BE2C (cell line): ENCODE data around the gene ECHDC1.

Source experiments
- DNase-seq: peaks from one replicate; pipeline ENCODE4 v3.0.0-alpha.2; 2020
- H3K27me3 ChIP-seq: fragments of 250-450 bp; sonication (Bioruptor Pico); 2 replicates; pipeline ENCODE4 v1.5.1; 2020; ENCODE audit warnings: mild to moderate bottlenecking
- H3K36me3 ChIP-seq: fragments of 250-450 bp; sonication (Bioruptor Pico); 2 replicates; pipeline ENCODE4 v1.5.1; 2020; ENCODE audit warnings: mild to moderate bottlenecking
- H3K4me1 ChIP-seq: fragments of 250-450 bp; sonication (Bioruptor Pico); 2 replicates; pipeline ENCODE4 v1.5.1; 2020
- H3K4me3 ChIP-seq: 2 replicates; pipeline ENCODE4 v1.5.1; 2011; ENCODE audit warnings: low read depth, low read length
- H3K9me3 ChIP-seq: fragments of 250-450 bp; sonication (Bioruptor Pico); 2 replicates; pipeline ENCODE4 v1.5.1; 2020
- TF ChIP-seq, protein P1 (sequence below): IDR thresholded peaks from 2 replicates; pipeline ENCODE4 v1.5.1; 2012; ENCODE audit warnings: mild to moderate bottlenecking, low read depth, low read length

ECHDC1 gene

DNA sequence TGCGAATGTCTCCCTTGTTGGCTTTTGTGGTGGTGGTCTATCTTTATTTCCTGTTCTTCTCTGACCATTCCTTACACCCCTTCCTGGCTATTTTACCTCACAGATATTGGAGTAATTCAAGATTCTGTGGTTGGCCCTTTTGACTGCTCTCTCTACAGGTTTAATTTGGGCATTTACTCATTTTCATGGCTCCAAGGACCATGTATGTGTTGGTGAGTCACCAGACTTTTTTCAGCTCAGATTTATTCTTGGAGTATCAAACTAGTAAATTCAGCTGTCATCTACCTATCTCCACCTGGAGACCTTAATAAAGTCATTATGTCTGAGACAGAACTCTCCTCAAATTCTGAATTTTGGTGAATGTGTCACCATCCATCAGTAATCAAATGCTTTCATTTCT is 61.2 kb downstream of the ECHDC1 start:
- peaks cover 30% of the 10 kb centered on the region for H3K36me3 ChIP-seq
- DNase-seq, result no peak
- H3K4me1 ChIP-seq, result no peaks in the 10 kb centered on the region
- no peak overlapping the region for H3K4me3 ChIP-seq
- H3K27me3 ChIP-seq, result no peaks in the 10 kb centered on the region
- H3K9me3 ChIP-seq, result no peaks in the 10 kb centered on the region
- TF ChIP-seq, protein P1, sequence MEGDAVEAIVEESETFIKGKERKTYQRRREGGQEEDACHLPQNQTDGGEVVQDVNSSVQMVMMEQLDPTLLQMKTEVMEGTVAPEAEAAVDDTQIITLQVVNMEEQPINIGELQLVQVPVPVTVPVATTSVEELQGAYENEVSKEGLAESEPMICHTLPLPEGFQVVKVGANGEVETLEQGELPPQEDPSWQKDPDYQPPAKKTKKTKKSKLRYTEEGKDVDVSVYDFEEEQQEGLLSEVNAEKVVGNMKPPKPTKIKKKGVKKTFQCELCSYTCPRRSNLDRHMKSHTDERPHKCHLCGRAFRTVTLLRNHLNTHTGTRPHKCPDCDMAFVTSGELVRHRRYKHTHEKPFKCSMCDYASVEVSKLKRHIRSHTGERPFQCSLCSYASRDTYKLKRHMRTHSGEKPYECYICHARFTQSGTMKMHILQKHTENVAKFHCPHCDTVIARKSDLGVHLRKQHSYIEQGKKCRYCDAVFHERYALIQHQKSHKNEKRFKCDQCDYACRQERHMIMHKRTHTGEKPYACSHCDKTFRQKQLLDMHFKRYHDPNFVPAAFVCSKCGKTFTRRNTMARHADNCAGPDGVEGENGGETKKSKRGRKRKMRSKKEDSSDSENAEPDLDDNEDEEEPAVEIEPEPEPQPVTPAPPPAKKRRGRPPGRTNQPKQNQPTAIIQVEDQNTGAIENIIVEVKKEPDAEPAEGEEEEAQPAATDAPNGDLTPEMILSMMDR, result no peak

GRCh38 chr6:127279815-127280214 is 63.6 kb downstream of the ECHDC1 start:
- H3K36me3 ChIP-seq, result peaks cover 13% of the 10 kb centered on the region
- no peaks in the 10 kb centered on the region for H3K4me1 ChIP-seq
- no peak for DNase-seq
- no peak overlapping the region for H3K4me3 ChIP-seq
- H3K9me3 ChIP-seq, result no peaks in the 10 kb centered on the region
- H3K27me3 ChIP-seq, result no peaks in the 10 kb centered on the region
- TF ChIP-seq, protein P1, result no peak

- Histone ChIP-seq H3K4me1 (no peaks in the 10 kb centered on the region), H3K9me3 (no peaks in the 10 kb centered on the region), H3K27me3 (no peaks in the 10 kb centered on the region), H3K36me3 (peaks cover 13% of the 10 kb centered on the region), H3K4me3 (no peak overlapping the region)
- TF ChIP-seq, protein P1, result no peak
- DNase-seq, result no peak
Observed at GRCh38 chr6:127277878-127278843, 65.2 kb downstream of the ECHDC1 start.

GRCh38 chr6:127276331-127276730 is 67.1 kb downstream of the ECHDC1 start:
- TF ChIP-seq, protein P1, result no peak
- H3K9me3 ChIP-seq, result no peaks in the 10 kb centered on the region
- no peaks in the 10 kb centered on the region for H3K27me3 ChIP-seq
- no peak for DNase-seq
- H3K4me3 ChIP-seq, result no peak overlapping the region
- peaks cover 2% of the 10 kb centered on the region for H3K36me3 ChIP-seq
- H3K4me1 ChIP-seq, result no peaks in the 10 kb centered on the region

DNA sequence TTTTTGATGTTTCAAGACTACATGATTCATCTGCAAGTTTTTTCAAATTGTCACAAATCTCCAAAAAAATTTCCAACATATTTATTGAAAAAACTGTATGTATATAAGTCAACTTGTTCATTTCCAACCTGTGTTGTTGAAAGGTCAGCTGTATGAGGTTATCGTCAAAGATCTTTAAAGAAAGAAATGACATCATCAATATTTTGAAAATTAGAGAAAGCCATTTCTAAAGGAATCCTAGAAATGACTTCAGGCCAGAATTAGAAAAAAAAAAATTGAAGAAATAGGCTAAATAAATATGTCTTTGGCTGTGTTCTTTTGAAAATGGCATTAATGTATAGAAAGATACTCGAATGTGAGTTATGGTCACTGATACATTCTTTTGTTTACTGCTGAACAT is 69.9 kb downstream of the ECHDC1 start:
- H3K36me3 ChIP-seq, result no peaks in the 10 kb centered on the region; the same call in none of the 2 replicates
- H3K4me1 ChIP-seq, result no peaks in the 10 kb centered on the region
- DNase-seq, result no peak
- H3K9me3 ChIP-seq, result no peaks in the 10 kb centered on the region
- H3K27me3 ChIP-seq, result no peaks in the 10 kb centered on the region
- H3K4me3 ChIP-seq, result no peak overlapping the region
- TF ChIP-seq, protein P1, result no peak

DNA sequence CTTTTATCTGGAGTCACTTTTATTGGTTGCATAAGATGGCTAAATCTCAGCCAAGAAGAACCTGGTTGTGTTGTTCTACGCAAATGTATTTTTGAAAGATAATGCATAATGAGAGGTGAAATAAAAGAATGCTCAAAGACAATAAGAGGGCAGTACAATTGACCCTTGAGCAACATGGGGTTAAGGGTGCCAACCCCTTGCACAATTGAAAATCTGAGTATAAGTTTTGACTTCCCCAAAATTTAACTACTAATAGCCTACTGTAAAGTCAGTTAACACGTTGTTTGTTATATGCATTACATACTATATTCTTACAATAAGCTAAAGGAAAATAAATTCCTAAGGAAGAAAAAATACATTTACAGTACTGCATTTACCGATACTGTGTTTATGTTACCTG is 70.8 kb downstream of the ECHDC1 start:
- no peaks in the 10 kb centered on the region for H3K9me3 ChIP-seq
- no peaks in the 10 kb centered on the region for H3K27me3 ChIP-seq
- DNase-seq, result no peak
- TF ChIP-seq, protein P1, result no peak
- H3K36me3 ChIP-seq, result no peaks in the 10 kb centered on the region; the same call in none of the 2 replicates
- no peak overlapping the region for H3K4me3 ChIP-seq
- no peaks in the 10 kb centered on the region for H3K4me1 ChIP-seq
